Measurements from ENCODE around the gene TMEM164. TPM values are rescaled to one million over a fixed set of nuclear protein-coding genes. Genes with fewer than 3 reads are reported as not detected.

The TMEM164 gene
- total and polyA plus RNA-seq, 10 of the 15 experiments (the other 5 are each of a cell fraction or from before 2014, with no cell fraction given), result 0.61 to 18.3 (median 7.0) TPM

DNA sequence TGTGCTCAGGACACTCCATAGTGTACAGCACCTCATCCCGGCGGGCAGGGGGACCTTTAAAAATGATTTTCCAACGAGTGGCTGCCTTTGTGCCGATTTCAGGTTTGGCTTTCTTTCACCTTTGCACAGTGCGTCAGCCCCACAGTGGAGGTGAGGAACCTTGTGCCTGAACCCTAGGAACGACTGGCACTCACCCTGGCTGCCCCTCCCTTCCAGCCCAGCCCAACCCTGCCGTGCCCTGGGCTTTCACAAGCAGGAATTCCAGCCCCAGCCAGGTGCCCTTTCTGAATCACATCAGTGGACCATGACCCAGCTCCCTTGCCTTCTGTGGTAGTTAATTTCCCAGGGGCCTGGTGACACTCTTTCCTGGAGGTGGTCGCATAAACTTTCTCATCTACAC, 1.3 kb downstream of the TMEM164 start (continued):
- TF ChIP-seq CBFB (IDR thresholded peaks at IDR 0.05; ENCODE audit: low read depth) (no peak), KDM1A (IDR thresholded peaks at IDR 0.05; ENCODE audit: borderline replicate concordance) (no peak), MEF2A (IDR thresholded peaks at IDR 0.05; ENCODE audit: insufficient read depth, low read depth, low read length) (no peak)

DNA sequence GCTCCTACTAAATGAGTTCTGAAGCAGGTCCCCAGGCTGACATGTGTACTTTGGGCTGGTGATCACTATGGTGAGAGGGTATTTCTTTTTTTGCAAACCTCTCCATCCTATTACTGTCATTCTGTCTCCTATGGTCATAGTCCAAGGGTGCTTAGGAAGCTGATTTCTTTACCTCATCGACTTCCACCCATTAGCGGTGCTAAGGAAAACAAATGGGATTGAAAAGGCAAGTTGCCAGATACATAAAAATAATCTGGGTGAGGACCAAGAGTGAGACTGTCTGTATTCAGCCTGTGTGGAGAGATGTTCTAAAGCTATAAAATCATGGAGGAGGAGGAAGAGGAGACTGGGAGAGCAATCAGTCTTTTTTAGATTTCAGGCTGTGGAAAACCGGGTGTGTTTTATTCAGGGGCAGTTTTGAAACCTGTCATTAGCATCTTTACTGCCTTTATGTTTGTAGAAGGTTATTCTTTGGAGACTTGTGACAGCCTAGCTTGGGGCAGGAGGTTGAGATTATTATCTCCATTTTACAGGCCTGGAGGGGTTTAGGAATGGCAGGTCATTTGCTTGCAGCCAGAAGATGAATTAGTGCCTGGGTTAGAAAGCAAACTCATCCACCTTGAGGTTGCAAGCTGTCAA, 1.9 kb downstream of the TMEM164 start:
- ChIA-PET SMC1A (ENCODE audit: uncharacterized antibody, unreplicated experiment) (interaction anchor here (2.5 kb wide), 1 partner anchor 39 kb away, joined by 6 read pairs; no protein-coding TSS in a partner anchor), RAD21 (ENCODE audit: unreplicated experiment) (interaction anchor here (0.5 kb wide), 1 partner anchor 287 kb away, joined by 3 read pairs; no protein-coding TSS in a partner anchor), POLR2A (interaction anchor here (1.0 kb wide), 1 partner anchor 39 kb away, joined by 3 read pairs; no protein-coding TSS in a partner anchor), CTCF (interaction anchor here (1.0 to 1.5 kb wide), 5 partner anchors 10 to 114 kb away, joined by 3 to 5 read pairs (median 3); no protein-coding TSS in a partner anchor)
- H3K4me3 ChIP-seq, result no peak overlapping the region
- H2AFZ ChIP-seq (ENCODE audit: control insufficient read depth, low read depth, low read length), result no peak overlapping the region
- no peaks in the 10 kb centered on the region for H4K20me1 ChIP-seq (ENCODE audit: control insufficient read depth, insufficient read depth)
- H3K4me1 ChIP-seq (ENCODE audit: control insufficient read depth, insufficient read depth, low read length), result peaks cover 8% of the 10 kb centered on the region
- BruUV-seq (replicated peaks), result TSS peak; percentile 47
- in situ Hi-C loops (cut with MboI) (no loop called here), intact Hi-C loops (cut with micrococcal nuclease; ENCODE audit: unreplicated experiment) (loop anchor here (10.0 kb wide), 2 partner anchors 140 to 470 kb away; partner anchors contain the start of gene NXT2)
- ATAC-seq (no peak), DNase-seq (ENCODE audit: low read depth, low spot score) (no peak), FAIRE-seq (no peak)
- H3K79me2 ChIP-seq (ENCODE audit: control insufficient read depth, insufficient read depth, low read length), result no peaks in the 10 kb centered on the region; the same call in none of the 2 replicates
- no peaks in the 10 kb centered on the region for H3K27me3 ChIP-seq (replicated peaks in 1 of 2; ENCODE audit: control insufficient read depth in 2 of 2, insufficient read depth in 2 of 2, low read length in 1 of 2)
- WGBS (ENCODE audit: insufficient coverage, insufficient replicate concordance, low lambda C conversion rate, missing lambda C conversion rate), result 41% methylated on average over 3 of the region's 3 CpGs
- no peaks in the 10 kb centered on the region for H3K36me3 ChIP-seq (ENCODE audit: control insufficient read depth in 2 of 2, insufficient read depth in 2 of 2, low read length in 1 of 2)
- no peak overlapping the region for H3K27ac ChIP-seq (ENCODE audit: control insufficient read depth, insufficient read depth)
- H3K4me2 ChIP-seq (ENCODE audit: control insufficient read depth, insufficient read depth), result no peak overlapping the region; the same call in 1 of the 2 replicates
- no peaks in the 10 kb centered on the region; the same call in 2 of the 3 replicates for H3K9me3 ChIP-seq (replicated peaks; ENCODE audit: control insufficient read depth, insufficient read depth, low read length)
- no peak overlapping the region for H3K9ac ChIP-seq (ENCODE audit: control insufficient read depth, insufficient read depth, low read length)
- TF ChIP-seq, protein P1, sequence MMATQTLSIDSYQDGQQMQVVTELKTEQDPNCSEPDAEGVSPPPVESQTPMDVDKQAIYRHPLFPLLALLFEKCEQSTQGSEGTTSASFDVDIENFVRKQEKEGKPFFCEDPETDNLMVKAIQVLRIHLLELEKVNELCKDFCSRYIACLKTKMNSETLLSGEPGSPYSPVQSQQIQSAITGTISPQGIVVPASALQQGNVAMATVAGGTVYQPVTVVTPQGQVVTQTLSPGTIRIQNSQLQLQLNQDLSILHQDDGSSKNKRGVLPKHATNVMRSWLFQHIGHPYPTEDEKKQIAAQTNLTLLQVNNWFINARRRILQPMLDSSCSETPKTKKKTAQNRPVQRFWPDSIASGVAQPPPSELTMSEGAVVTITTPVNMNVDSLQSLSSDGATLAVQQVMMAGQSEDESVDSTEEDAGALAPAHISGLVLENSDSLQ (IDR thresholded peaks at IDR 0.05), result no peak
- TF ChIP-seq TCF3 (IDR thresholded peaks at IDR 0.05; ENCODE audit: borderline replicate concordance, insufficient read depth, low read depth, low read length) (no peak), PML (IDR thresholded peaks at IDR 0.05; ENCODE audit: low read length) (no peak), SPI1 (IDR thresholded peaks at IDR 0.05; ENCODE audit: borderline replicate concordance, insufficient read depth, low read depth, low read length) (no peak), NBN (IDR thresholded peaks at IDR 0.05) (no peak), ZNF384 (IDR thresholded peaks at IDR 0.05; ENCODE audit: borderline replicate concordance, low read depth, low read length) (no peak), IKZF2 (IDR thresholded peaks at IDR 0.05) (no peak), RBBP5 (conservative IDR thresholded peaks at IDR 0.05) (no peak), ESRRA (IDR thresholded peaks at IDR 0.05; ENCODE audit: low read length) (no peak), HCFC1 (IDR thresholded peaks at IDR 0.05; ENCODE audit: low read length) (no peak), RB1 (IDR thresholded peaks at IDR 0.05; ENCODE audit: borderline replicate concordance) (no peak), TBL1XR1 (IDR thresholded peaks at IDR 0.05; ENCODE audit: low read depth, low read length) (no peak), NFYB (IDR thresholded peaks at IDR 0.05; ENCODE audit: insufficient read depth, low read depth, low read length) (no peak), NR2C1 (IDR thresholded peaks at IDR 0.05) (no peak), WRNIP1 (IDR thresholded peaks at IDR 0.05; ENCODE audit: borderline replicate concordance, low read depth, low read length) (no peak)
- TF ChIP-seq, protein P2, sequence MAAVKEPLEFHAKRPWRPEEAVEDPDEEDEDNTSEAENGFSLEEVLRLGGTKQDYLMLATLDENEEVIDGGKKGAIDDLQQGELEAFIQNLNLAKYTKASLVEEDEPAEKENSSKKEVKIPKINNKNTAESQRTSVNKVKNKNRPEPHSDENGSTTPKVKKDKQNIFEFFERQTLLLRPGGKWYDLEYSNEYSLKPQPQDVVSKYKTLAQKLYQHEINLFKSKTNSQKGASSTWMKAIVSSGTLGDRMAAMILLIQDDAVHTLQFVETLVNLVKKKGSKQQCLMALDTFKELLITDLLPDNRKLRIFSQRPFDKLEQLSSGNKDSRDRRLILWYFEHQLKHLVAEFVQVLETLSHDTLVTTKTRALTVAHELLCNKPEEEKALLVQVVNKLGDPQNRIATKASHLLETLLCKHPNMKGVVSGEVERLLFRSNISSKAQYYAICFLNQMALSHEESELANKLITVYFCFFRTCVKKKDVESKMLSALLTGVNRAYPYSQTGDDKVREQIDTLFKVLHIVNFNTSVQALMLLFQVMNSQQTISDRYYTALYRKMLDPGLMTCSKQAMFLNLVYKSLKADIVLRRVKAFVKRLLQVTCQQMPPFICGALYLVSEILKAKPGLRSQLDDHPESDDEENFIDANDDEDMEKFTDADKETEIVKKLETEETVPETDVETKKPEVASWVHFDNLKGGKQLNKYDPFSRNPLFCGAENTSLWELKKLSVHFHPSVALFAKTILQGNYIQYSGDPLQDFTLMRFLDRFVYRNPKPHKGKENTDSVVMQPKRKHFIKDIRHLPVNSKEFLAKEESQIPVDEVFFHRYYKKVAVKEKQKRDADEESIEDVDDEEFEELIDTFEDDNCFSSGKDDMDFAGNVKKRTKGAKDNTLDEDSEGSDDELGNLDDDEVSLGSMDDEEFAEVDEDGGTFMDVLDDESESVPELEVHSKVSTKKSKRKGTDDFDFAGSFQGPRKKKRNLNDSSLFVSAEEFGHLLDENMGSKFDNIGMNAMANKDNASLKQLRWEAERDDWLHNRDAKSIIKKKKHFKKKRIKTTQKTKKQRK (IDR thresholded peaks at IDR 0.05; ENCODE audit: low read depth, low read length), result no peak

Data from GM12878 (cell line).